ENCODE measurements around the gene PEX5L. TPM values are rescaled to one million over a fixed set of nuclear protein-coding genes. Genes with fewer than 3 reads are reported as not detected.

PEX5L gene
- total RNA-seq, 3 donors from 2014 or later = 0.30 TPM; not detected in 2

GRCh38 chr3:179880868-179881267 is 155.9 kb downstream of the PEX5L start:
- no peak for ATAC-seq
- DNase-seq = no peak
- no peaks in the 10 kb centered on the region for H3K36me3 Mint-ChIP-seq (ENCODE audit: insufficient read depth)

GRCh38 chr3:179876440-179876839 is 160.3 kb downstream of the PEX5L start:
- Mint-ChIP-seq H3K27me3 (ENCODE audit: low read depth) (peaks cover 8% of the 10 kb centered on the region), H3K9me3 (no peaks in the 10 kb centered on the region), H3K4me3 (no peak overlapping the region), H3K36me3 (ENCODE audit: insufficient read depth) (no peaks in the 10 kb centered on the region), H3K4me1 (ENCODE audit: low read depth) (no peaks in the 10 kb centered on the region)
- DNase-seq (no peak), ATAC-seq (no peak)

More at GRCh38 chr3:179880868-179881267, 155.9 kb downstream of the PEX5L start:
- Mint-ChIP-seq H3K9me3 (no peaks in the 10 kb centered on the region), H3K4me3 (no peak overlapping the region), H3K4me1 (ENCODE audit: low read depth) (no peaks in the 10 kb centered on the region), H3K27me3 (ENCODE audit: low read depth) (peaks cover 2% of the 10 kb centered on the region)

GRCh38 chr3:179872842-179873241 is 163.9 kb downstream of the PEX5L start:
- peaks cover 8% of the 10 kb centered on the region for H3K27me3 Mint-ChIP-seq (ENCODE audit: low read depth)
- no peak for DNase-seq
- no peaks in the 10 kb centered on the region for H3K4me1 Mint-ChIP-seq (ENCODE audit: low read depth)
- no peak overlapping the region for H3K4me3 Mint-ChIP-seq
- H3K9me3 Mint-ChIP-seq = no peaks in the 10 kb centered on the region
- ATAC-seq = no peak
- no peaks in the 10 kb centered on the region for H3K36me3 Mint-ChIP-seq (ENCODE audit: insufficient read depth)

- no peaks in the 10 kb centered on the region for H3K4me1 Mint-ChIP-seq (ENCODE audit: low read depth)
- DNase-seq = no peak
- H3K27me3 Mint-ChIP-seq (ENCODE audit: low read depth) = peaks cover 8% of the 10 kb centered on the region
- H3K4me3 Mint-ChIP-seq = no peak overlapping the region
- no peaks in the 10 kb centered on the region for H3K36me3 Mint-ChIP-seq (ENCODE audit: insufficient read depth)
- H3K9me3 Mint-ChIP-seq = no peaks in the 10 kb centered on the region
- ATAC-seq = no peak
These were observed 165.0 kb downstream of the PEX5L start for GRCh38 chr3:179871782-179872181.

GRCh38 chr3:179868715-179869114 is 168.0 kb downstream of the PEX5L start:
- peaks cover 2% of the 10 kb centered on the region for H3K4me1 Mint-ChIP-seq (ENCODE audit: low read depth)
- no peaks in the 10 kb centered on the region for H3K27me3 Mint-ChIP-seq (ENCODE audit: low read depth)
- no peaks in the 10 kb centered on the region for H3K9me3 Mint-ChIP-seq
- no peak overlapping the region for H3K4me3 Mint-ChIP-seq
- ATAC-seq = no peak
- no peak for DNase-seq
- H3K36me3 Mint-ChIP-seq (ENCODE audit: insufficient read depth) = no peaks in the 10 kb centered on the region

GRCh38 chr3:179867961-179868360 is 168.8 kb downstream of the PEX5L start:
- H3K9me3 Mint-ChIP-seq = no peaks in the 10 kb centered on the region
- peaks cover 2% of the 10 kb centered on the region for H3K4me1 Mint-ChIP-seq (ENCODE audit: low read depth)
- DNase-seq = no peak
- ATAC-seq = no peak
- H3K36me3 Mint-ChIP-seq (ENCODE audit: insufficient read depth) = no peaks in the 10 kb centered on the region
- H3K27me3 Mint-ChIP-seq (ENCODE audit: low read depth) = no peaks in the 10 kb centered on the region
- H3K4me3 Mint-ChIP-seq = no peak overlapping the region

- Mint-ChIP-seq H3K9me3 (no peaks in the 10 kb centered on the region), H3K27me3 (ENCODE audit: low read depth) (no peaks in the 10 kb centered on the region), H3K36me3 (ENCODE audit: insufficient read depth) (no peaks in the 10 kb centered on the region), H3K4me3 (no peak overlapping the region), H3K4me1 (ENCODE audit: low read depth) (peaks cover 2% of the 10 kb centered on the region)
- no peak for ATAC-seq
- no peak for DNase-seq
These were observed 170.8 kb downstream of the PEX5L start for GRCh38 chr3:179865861-179866505.

- peaks cover 2% of the 10 kb centered on the region for H3K4me1 Mint-ChIP-seq (ENCODE audit: low read depth)
These were observed 174.8 kb downstream of the PEX5L start for GRCh38 chr3:179861953-179862352.

GRCh38 chr3:179861292-179861691 is 175.4 kb downstream of the PEX5L start:
- Mint-ChIP-seq H3K36me3 (ENCODE audit: insufficient read depth) (no peaks in the 10 kb centered on the region), H3K27me3 (ENCODE audit: low read depth) (no peaks in the 10 kb centered on the region), H3K4me3 (no peak overlapping the region), H3K4me1 (ENCODE audit: low read depth) (peaks cover 2% of the 10 kb centered on the region), H3K9me3 (no peaks in the 10 kb centered on the region)
- DNase-seq = no peak
- no peak for ATAC-seq

More at GRCh38 chr3:179861953-179862352, 174.8 kb downstream of the PEX5L start:
- no peaks in the 10 kb centered on the region for H3K9me3 Mint-ChIP-seq
- no peak overlapping the region for H3K4me3 Mint-ChIP-seq
- DNase-seq (no peak), ATAC-seq (no peak)
- H3K36me3 Mint-ChIP-seq (ENCODE audit: insufficient read depth) = no peaks in the 10 kb centered on the region
- no peaks in the 10 kb centered on the region for H3K27me3 Mint-ChIP-seq (ENCODE audit: low read depth)

- no peaks in the 10 kb centered on the region for H3K36me3 Mint-ChIP-seq (ENCODE audit: insufficient read depth)
- no peak overlapping the region for H3K4me3 Mint-ChIP-seq
- ATAC-seq = peak in 1 of 2 donors; percentile 14
- DNase-seq = no peak
- H3K27me3 Mint-ChIP-seq (ENCODE audit: low read depth) = no peaks in the 10 kb centered on the region
- peaks cover 2% of the 10 kb centered on the region for H3K4me1 Mint-ChIP-seq (ENCODE audit: low read depth)
- no peaks in the 10 kb centered on the region for H3K9me3 Mint-ChIP-seq
These were observed 176.2 kb downstream of the PEX5L start for GRCh38 chr3:179860275-179861107.

- ATAC-seq = no peak
- Mint-ChIP-seq H3K27me3 (ENCODE audit: low read depth) (peaks cover 5% of the 10 kb centered on the region), H3K9me3 (no peaks in the 10 kb centered on the region), H3K36me3 (ENCODE audit: insufficient read depth) (no peaks in the 10 kb centered on the region), H3K4me3 (no peak overlapping the region), H3K4me1 (ENCODE audit: low read depth) (no peaks in the 10 kb centered on the region)
- no peak for DNase-seq
These were observed 183.6 kb downstream of the PEX5L start for GRCh38 chr3:179853176-179853575.

GRCh38 chr3:179852142-179852905 is 184.4 kb downstream of the PEX5L start:
- peaks cover 5% of the 10 kb centered on the region for H3K27me3 Mint-ChIP-seq (ENCODE audit: low read depth)
- DNase-seq = no peak
- no peaks in the 10 kb centered on the region for H3K9me3 Mint-ChIP-seq
- H3K4me3 Mint-ChIP-seq = no peak overlapping the region
- H3K4me1 Mint-ChIP-seq (ENCODE audit: low read depth) = no peaks in the 10 kb centered on the region
- no peak for ATAC-seq
- no peaks in the 10 kb centered on the region for H3K36me3 Mint-ChIP-seq (ENCODE audit: insufficient read depth)

GRCh38 chr3:179848711-179849110 is 188.0 kb downstream of the PEX5L start:
- peaks cover 5% of the 10 kb centered on the region for H3K27me3 Mint-ChIP-seq (ENCODE audit: low read depth)

GRCh38 chr3:179842061-179842460 is 194.7 kb downstream of the PEX5L start:
- Mint-ChIP-seq H3K4me1 (ENCODE audit: low read depth) (no peaks in the 10 kb centered on the region), H3K27me3 (ENCODE audit: low read depth) (peaks cover 3% of the 10 kb centered on the region), H3K9me3 (no peaks in the 10 kb centered on the region), H3K36me3 (ENCODE audit: insufficient read depth) (no peaks in the 10 kb centered on the region), H3K4me3 (no peak overlapping the region)
- ATAC-seq = no peak
- DNase-seq = no peak

More at GRCh38 chr3:179848711-179849110, 188.0 kb downstream of the PEX5L start:
- ATAC-seq = no peak
- Mint-ChIP-seq H3K36me3 (ENCODE audit: insufficient read depth) (no peaks in the 10 kb centered on the region), H3K4me3 (no peak overlapping the region), H3K9me3 (no peaks in the 10 kb centered on the region), H3K4me1 (ENCODE audit: low read depth) (no peaks in the 10 kb centered on the region)
- no peak for DNase-seq
